Epithelial cell of esophagus (primary cell): Measurements from ENCODE around the gene NUP210L.

Experiments used
- DNase-seq: peaks from one replicate; pipeline ENCODE4 v3.0.0; 2010; ENCODE audit warnings: low read depth
- H3K4me3 ChIP-seq: 2 replicates; pipeline ENCODE4 v1.5.1; 2011; ENCODE audit warnings: mild to moderate bottlenecking, low read length, control low read depth
- TF ChIP-seq, protein P1 (sequence below): IDR thresholded peaks from 2 replicates; pipeline ENCODE4 v1.5.1; 2011; ENCODE audit warnings: low read depth, mild to moderate bottlenecking, low read length, control low read depth, inconsistent platforms; ENCODE audit not compliant: insufficient read depth; ENCODE audit errors: missing control alignments

The NUP210L gene

DNA sequence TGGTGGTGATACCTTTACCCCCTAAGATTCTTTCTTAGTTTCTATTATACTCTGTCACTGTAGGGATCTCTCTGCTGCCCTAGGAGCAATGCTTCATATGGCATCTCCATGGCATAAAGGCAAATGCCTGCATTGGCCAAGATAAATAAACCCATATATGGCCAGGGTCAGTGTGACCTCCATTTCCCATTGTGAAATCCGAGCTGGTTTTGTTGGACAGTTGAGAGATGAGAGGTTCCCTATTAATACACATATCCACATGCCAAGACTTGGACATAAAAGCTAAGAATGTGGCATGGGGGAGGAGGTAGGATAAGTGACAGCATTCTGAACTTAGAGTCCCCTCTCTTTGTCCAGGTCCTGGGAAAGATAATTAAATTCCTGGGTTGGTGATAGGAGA lies 35.7 kb upstream of the NUP210L start:
- DNase-seq, result no peak
- H3K4me3 ChIP-seq, result no peak overlapping the region
- TF ChIP-seq, protein P1, sequence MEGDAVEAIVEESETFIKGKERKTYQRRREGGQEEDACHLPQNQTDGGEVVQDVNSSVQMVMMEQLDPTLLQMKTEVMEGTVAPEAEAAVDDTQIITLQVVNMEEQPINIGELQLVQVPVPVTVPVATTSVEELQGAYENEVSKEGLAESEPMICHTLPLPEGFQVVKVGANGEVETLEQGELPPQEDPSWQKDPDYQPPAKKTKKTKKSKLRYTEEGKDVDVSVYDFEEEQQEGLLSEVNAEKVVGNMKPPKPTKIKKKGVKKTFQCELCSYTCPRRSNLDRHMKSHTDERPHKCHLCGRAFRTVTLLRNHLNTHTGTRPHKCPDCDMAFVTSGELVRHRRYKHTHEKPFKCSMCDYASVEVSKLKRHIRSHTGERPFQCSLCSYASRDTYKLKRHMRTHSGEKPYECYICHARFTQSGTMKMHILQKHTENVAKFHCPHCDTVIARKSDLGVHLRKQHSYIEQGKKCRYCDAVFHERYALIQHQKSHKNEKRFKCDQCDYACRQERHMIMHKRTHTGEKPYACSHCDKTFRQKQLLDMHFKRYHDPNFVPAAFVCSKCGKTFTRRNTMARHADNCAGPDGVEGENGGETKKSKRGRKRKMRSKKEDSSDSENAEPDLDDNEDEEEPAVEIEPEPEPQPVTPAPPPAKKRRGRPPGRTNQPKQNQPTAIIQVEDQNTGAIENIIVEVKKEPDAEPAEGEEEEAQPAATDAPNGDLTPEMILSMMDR, result no peak

DNA sequence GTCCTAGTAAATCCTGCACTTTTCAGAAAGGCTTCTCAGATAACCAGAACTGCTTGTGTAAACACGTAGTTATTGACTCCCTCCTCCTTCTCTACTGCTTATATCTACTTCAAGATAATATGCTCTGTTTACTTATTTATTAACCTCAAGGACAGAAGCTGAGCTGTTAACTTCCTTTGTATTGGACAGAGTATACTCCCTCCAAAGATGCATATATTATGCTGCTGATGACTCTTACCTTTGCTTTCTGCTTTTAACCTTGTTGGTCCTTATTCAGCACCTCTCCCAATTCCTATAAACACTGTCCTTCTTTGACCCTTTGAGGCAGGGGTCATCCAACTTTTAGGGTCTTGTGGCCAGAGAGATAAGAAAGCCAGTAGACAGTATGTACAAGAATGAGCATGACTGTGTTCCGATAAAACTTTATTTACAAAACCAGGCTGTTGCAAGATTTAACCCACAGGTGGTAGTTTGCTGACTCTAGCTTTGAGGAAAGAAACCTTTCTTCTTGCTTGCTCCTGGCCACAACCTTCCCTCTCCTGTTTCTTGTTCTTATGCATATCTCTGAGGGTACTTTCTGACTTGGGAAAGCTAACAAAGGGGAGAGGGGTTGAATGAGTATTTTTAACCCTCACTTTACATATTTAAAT lies 32.1 kb upstream of the NUP210L start:
- no peak for DNase-seq
- no peak overlapping the region for H3K4me3 ChIP-seq
- TF ChIP-seq, protein P1, result no peak

DNA sequence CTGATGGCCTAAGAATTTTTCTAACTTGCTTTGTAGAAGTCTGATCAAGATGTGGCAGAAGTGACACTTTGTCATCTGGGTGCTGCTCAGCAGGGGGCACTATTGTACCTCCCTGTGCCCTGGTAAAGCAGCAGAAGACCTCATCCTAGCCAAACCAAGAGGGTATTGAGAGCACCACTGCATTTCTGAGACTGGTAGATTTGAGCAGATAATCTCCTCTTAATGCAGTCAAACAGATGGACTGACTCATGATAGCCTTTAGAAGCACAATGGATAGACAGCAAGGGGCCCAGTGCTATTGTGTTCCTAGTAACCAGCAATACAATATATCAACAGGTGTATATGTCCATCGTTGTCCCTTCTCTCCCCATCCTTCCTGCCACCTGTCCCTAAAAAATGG lies 31.3 kb upstream of the NUP210L start:
- TF ChIP-seq, protein P1, result peak; percentile 82
- DNase-seq, result peak; percentile 80
- H3K4me3 ChIP-seq, result no peak overlapping the region

DNA sequence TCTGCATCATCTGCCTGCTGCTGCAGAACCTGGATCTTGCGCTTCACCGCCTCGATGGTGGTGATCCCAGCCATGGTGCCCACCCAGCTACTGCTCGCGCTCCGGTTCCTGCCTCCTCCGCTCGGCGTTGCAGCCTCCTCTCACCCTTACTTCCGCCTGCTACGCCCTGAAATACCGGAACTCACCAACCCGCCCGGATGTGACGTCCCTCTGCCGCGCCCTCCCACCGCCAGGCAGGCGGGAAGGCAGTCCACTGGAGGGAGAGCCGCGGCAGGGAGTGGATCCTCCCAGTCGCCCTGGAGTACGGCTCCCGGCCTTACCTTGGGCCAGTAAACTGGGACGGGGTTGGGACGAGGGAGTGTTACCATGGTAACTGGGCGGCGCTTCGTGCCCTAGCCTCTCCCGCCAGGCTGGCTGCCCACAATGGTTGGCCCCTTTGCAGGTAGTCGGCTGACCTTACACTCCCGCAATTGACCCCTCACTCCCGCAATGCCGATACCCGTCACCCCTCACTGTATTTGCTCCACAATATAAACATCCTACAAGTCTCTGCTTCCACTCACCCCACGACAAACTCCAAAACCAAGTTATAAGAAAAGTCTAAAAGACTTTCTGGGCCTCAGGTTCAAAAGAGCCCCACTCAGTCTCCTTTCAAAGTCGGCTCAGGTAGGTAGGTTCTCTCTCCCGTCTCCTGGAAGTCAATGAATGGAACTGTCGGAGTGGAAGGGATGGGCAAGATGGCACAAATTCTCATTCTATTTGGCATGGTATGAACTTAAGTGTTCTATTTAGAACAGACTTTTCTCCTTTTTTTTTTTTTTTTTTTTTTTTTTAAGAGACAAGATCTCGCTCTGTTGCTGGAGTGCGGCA lies 28.4 kb upstream of the NUP210L start:
- peak; percentile 98 for DNase-seq
- peak overlapping the region; percentile 96 for H3K4me3 ChIP-seq
- TF ChIP-seq, protein P1, result no peak

DNA sequence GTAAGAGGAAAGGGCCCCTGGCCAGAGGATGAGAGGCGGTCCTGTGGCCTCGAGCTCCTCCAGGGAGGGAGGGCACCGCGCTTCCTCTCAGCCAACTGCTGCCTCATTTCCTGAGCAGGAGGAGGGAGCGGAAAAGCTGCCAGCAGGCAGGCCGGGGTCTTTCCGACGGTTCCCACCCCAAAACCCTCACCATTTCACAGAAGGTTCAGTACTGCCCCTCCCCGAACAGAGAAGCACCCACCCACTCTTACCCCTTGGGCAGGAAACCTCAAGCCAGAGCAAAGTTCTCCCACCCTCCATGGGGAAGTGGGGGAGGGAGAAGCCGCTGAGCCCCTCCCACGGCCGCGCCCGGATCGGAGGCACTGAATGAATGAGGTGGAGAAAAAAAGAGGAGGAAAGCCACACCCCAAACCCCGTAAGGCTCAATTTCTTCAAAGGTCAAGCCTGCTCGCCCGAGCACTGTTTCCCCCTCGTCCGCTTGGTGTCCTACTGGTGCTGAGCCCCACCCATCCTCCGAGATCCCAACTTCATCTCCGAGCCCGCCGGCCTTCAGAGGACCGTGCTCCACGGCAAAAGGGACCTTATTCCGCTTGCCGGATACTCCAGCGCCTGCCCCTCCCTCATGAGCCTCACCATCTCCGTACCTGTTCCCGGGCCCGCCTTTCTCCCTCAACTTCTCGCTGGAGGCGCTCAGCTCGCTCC lies 27.6 kb upstream of the NUP210L start:
- peak; percentile 80 for DNase-seq
- TF ChIP-seq, protein P1, result no peak
- H3K4me3 ChIP-seq, result peak overlapping the region; percentile 96

DNA sequence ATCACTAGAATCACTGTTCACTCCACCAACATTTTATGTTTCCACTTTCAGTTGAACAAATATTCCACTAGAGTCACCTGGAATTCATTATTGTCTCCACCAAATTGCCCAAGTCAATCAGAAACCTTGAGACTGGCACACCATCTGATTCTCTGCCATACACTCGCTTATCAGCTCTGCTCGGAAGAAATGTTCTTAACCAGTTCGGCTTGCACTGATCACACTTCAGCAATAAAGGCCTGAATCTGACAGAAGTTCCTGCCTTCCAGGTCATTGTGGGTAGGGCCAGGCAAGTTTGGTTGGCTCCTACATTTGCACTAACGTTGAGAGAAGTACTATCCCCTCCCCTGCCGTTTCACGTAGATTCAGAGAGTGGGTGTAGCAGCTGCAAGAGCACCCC lies 27.1 kb upstream of the NUP210L start:
- DNase-seq, result no peak
- TF ChIP-seq, protein P1, result no peak
- H3K4me3 ChIP-seq, result peak overlapping the region; percentile 96
